Fibroblast of skin of right quadriceps (primary cell): ENCODE results near the gene ISCU.
A peak's percentile ranks its signal among the peaks of the same experiment; 100 is the strongest.
"Not testable (repeated sequence)": the region's sequence is repeated elsewhere in the genome, so short reads cannot be mapped to it uniquely, and the experiment has no call there.

Source experiments
- DNase-seq: peaks from one replicate; pipeline ENCODE4 v3.0.0-alpha.2; 2013

Gene ISCU

DNA sequence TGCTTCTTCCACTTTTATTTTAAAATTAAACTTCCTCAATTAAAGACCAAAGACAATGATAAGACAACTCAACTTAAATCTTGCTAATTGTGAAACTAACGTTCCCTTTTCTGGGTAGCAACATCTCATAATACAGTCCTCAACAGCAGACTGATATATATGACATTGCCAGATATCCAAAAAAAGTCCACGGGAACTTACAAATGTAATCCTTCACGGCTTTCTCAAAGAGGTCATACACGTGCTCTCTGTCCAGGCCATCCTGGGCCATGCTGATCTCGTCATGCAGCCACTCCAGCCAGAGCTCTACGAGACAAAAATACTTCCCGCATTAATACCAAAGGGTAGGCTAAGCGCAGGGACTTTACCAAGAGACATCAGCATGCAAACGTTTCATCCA is 14.7 kb upstream of the ISCU start:
- DNase-seq: no peak

- no peak for DNase-seq
Measured at GRCh38 chr12:108548954-108549521, 13.4 kb upstream of the ISCU start.

DNA sequence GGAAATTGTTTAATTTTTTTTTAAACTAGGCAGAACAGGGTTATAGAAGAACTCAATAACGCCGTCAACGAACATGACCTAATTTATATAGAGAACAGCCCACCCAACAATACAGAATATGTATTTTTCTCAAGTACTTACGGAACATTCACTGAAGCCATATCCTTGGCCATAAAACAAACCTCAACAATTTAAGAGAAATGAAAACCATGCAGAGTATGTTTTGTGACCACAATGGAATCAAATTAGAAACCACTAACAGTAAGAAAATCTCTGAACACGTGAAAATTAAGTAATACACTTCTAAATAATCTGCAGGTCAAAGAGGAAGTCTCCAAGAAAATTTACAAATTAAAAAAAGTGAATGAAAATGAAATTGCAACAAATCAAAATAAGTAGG is 10.9 kb upstream of the ISCU start:
- DNase-seq: peak; percentile 79

GRCh38 chr12:108553799-108554198 is 8.6 kb upstream of the ISCU start:
- no peak for DNase-seq

DNA sequence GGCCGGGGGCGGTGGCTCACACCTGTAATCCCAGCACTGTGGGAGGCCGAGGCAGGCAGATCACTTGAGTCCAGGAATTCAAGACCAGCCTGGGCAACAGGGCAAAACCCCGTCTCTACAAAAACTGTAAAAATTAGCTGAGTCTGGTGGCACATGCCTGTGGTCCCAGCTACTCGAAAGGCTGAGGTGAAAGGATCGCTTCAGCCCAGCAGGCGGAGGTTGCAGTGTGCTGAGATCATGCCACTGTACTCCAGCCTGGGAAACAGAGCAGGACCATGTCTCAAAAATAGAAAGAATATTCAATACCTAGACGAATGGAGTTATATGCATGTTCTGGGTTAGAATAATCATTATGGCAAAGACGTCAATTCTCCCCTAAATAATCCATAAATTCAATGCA is 7.0 kb upstream of the ISCU start:
- DNase-seq: not testable (repeated sequence)

DNA sequence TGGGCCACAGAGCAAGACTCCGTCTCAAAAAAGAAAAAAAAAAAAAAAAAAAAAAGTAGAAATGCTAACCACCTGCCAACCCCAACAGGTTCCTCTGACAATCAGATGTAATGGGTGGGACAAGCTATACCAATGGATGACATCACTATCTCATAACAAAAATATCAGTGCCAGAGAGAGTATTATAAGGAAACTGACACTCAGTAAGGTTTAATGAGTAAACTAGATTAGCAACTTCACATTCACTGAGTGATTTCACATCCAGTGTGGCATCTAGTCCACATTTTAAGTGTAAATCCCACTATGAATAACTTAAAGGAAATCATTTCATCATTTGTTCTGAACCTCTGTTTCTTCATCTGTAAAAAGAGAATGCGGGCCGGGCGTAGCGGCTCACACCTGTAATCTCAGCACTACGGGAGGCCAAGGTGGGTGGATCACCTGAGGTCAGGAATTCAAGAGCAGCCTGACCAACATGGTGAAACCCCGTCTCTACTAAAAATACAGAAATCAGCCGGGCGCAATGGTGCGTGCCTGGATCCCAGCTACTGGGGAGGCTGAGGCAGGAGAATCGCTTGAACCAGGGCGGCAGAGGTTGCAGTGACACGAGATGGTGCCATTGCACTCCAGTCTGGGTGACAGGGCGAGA is 3.3 kb upstream of the ISCU start:
- no peak for DNase-seq

DNA sequence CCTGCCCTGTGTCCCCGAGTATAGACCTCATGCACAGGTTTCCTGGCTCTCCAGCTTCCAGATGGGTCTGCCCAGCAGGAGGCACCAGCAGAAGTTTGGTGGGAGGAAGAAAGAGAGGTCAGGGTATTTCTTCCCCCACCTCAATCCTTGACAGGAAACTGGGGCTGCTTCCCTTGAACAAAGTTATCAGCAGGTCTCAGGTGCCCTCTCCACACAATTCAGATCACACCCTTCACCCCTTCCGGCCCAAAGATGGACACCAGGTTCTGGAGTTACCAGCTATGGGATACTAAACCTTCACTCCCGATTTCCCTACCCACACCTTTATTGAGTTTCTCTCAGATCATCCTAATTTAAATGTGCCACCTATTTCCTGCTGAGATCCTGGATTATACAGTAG is 2.6 kb upstream of the ISCU start:
- DNase-seq: no peak

DNA sequence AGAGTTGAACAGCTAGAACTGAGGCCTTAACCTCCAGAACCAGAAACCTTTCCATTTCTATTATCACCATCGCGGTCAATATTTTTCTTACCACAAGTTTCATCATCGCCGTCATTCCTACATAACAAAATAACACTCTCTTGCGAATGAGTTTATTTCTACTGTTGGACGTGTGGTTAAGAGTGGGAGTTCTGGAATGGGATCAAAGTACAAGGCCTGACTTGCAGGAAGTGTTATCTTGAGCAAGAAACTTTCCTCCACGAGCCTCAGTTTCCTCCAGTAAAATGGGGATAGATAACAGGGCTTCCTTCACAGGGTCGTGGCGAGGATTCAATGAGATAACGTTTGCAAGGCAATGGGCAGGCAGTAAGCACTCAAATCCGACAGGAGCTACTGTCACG is 2.1 kb upstream of the ISCU start:
- peak; percentile 46 for DNase-seq

DNA sequence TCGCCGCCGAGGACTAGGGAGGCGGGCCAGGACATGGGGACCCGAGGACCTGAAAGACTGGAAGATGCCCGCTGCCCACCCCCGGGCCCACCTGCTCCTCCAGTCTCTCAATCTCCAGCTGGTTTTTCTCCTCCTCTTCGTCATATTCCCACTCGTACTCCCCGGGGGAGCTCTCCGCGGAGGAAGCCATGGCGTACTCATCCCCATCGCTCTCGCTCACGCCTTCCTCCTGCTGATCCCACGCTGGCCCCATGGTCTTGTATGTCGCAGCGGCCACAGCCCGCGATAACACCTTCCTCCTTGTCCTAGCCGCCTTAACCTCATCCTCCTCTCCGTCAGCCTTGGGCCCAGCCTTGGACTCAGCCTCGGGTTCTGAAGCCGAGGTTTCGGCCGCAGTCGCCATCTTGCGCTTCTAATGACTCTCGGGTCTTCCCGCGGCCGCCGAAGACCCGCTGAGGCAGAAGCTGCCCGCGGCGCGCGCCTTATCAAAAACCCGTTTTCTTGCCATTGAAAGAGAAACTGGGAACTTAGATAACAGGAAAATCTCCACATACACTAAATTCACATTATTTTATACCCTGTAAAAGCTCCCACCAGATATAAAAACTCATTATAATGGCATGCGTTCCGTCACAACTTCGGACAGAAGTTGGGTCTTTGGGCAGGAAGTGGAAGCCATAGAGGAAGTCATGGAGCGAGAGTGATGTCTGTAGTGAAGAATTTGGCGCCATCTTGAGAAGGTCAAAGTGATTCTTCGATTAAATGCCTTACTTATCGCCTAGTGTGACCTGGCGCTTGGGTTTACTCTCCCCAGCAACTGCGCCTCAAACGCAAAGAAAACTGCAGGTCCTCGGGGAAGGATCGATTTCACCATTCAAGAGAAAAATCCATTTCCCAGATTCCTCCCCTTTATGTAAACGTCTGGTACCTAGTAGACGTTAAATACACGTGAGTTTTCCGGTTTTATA is 1.4 kb upstream of the ISCU start, which contains the start of gene SART3:
SART3 (minus strand) TSS at position 422 of the 968 bp plus-strand sequence; CDS start at position 403, 19 bp downstream.
- DNase-seq: peak; percentile 89

- no peak for DNase-seq
Measured at GRCh38 chr12:108561852-108562347, 496 bp upstream of the ISCU start.

DNA sequence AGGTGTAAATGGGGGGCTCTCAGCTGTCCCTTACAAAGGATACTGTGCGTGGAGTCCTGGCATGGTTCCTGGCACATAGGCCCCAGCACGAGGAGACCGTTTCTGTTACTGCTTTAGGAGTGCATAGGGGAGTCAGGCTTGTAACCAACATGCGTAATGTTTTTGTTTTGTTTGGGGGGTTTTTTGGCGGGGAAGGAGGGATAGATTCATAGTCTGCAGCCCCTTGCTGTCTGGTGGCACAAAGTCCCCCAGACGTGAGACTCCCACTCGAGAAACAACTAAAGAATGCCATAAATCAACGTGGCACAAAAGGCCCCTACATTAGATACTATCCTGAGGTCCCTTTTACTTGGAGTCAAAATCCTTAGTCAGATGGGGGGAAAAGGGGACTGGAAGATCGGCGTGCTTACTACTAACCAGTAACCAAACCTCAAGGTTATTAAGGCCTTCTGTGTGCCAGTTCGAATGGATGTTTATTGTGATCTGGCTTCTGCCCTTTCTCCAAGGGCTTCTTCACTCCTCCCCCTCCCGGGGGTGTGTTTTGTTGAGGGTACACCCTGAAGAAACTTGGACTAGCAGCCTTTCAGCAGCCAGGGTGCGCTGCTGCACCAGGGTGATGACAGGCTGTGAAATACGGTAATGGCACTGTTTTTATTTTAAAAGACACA is 874 bp downstream of the ISCU start:
- DNase-seq: peak; percentile 89

- no peak for DNase-seq
Measured at GRCh38 chr12:108563804-108564151, 1.4 kb downstream of the ISCU start.

DNA sequence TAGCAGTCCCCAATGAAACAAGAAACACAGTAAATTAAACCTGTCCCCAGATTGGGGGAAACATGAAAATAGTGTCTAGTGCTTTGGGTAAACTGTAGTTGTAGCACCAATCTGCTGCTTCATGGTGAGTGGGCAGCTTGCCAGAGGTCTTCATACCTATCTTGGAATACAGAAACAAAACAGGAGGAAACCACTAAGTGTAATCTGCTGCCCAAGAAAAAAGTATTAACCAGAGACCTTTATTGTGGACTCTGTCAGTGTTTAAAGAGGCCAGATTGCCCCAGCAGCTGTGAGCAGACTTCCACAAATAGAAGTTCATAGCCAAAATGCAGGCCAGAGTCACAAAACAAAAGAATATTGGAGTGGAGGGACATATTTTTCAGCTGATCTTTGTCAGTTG is 2.3 kb downstream of the ISCU start:
- DNase-seq: no peak

DNA sequence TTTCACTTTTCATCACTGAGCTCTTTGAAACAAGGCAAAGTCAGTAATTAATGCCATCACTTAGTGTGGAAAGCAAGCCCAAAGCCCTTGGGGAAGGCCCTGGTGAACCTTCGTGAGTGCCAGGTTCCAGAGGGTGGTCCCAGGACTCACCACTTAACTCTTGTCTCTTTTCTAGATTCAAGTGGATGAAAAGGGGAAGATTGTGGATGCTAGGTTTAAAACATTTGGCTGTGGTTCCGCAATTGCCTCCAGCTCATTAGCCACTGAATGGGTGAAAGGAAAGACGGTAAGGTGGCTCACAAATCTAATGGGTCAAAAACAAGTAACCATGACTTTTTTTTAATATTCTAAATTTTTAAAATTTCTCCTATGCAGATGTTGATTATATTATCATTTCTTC is 2.8 kb downstream of the ISCU start:
- DNase-seq: no peak

DNA sequence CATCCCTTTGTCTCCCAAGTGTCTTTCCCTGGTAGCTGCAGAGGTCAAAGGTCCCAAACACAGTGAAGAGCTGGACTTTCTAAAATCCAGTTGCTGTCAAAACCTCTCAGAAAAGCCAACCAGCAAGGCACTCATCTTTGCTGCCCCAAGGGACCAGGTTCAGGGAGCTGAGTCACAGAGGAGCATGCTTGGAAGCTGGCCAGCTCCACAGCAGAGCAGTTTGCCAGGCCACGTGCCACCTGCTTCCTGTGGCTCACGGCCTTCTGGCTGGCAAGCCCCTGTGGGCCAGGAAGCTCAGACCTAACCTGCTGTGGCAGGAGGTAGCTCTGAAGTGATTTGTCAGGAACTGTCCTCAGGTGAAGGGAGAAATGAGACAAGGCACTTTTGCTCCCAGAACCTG is 3.6 kb downstream of the ISCU start:
- peak; percentile 72 for DNase-seq

DNA sequence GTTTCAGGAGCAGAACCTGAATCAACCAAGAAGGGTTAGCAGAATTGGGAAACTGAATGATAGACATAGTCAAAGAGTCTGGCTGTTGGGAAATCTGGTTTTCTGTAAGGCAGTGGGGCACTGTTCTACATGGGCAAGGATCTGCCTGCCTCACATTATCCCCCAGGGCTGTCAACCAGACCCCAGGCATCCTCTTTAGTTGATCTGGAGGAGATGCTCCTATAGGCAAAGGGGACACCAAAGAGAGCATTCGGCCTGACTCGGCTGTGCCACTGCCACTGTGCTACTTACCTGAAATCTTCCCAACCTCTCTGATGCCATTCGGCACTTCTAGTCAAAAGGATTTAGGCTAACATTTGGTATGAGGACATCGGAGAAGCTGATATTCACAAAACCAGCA is 4.1 kb downstream of the ISCU start:
- DNase-seq: no peak

DNA sequence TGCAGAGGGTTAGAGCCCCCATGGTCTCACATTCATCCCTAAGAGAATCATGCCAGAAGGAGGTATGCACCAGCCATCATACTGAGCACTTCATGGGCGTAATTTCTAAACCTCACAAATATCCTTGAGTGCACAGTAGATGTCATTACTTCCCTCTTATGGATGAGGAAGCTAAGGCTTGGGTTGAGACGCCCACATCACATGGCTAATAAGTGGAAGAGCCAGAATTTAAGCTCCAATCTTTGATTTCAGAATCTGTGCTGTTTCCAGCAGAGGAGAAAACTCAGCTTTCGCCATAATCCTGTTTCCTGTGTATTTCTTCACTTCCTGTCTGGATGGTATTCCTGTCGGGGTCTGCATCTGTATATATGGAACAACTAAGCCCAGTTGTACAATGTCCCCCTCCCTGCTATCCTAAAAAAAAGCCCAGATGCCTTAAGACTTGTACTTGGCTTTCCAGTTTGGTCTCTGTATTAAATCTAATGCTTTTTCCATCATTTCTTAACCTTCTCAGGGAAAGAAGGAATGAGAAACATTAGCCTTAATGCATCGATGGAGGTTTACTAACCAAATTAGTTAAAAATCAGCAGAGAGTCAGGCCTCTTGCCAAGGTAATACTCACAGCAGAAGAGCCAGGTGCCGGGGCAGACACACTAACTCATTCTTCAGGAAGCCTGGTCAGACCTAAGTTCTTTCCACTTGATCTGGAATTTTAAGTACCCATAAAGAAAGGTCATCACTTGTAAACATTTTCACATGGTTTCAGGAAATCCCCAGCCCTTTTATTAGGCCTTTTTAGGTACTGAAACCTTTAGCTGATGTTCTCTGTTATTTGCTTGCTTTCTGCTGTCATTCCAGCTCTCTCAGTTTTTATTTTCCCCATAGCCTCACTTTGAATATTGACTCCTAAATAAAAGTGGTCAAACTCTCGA is 5.3 kb downstream of the ISCU start:
- DNase-seq: no peak

- no peak for DNase-seq
Measured at GRCh38 chr12:108568338-108569154, 6.2 kb downstream of the ISCU start.

GRCh38 chr12:108570743-108571608 is 8.6 kb downstream of the ISCU start:
- DNase-seq: peak; percentile 70

DNA sequence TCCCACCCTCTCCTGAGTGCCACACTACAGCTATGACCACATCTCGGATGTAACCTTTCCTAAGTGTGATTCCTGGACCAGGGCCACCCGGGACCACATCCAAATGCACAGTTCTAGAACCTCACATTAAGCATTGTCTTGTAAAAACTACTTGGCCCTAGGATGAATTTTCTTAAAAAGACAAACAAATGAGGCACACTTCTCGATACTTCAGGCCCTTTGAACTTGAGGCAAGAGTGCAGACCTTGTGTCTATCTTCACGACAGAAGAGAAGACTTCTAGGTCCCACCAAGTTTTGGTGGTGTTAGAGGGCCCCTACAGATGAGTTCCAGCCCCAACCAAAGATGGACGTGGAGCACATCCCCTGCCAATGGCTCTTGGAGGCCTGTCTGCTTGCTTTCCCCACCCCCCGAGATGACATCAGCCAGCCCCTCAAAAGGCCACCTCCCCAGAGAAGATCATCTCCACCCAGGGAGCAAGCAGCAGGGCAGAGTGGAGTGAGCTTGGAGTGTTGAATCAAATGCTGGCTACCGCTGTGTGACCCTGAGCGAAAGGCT is 9.3 kb downstream of the ISCU start:
- DNase-seq: no peak
